ENCODE data around the gene ECT2.
"Not testable (repeated sequence)": the region's sequence is repeated elsewhere in the genome, so short reads cannot be mapped to it uniquely, and the experiment has no call there.

The ECT2 gene

GRCh38 chr3:172749230-172749965, 1.1 kb upstream of the ECT2 start:
- DNase-seq: peak; percentile 97

GRCh38 chr3:172750069-172750367, 508 bp upstream of the ECT2 start:
- DNase-seq: no peak

- DNase-seq: peak; percentile 66
Measured at GRCh38 chr3:172751175-172751704, 714 bp downstream of the ECT2 start.

- DNase-seq: no peak
Measured at GRCh38 chr3:172752651-172753050, 2.1 kb downstream of the ECT2 start.

GRCh38 chr3:172753125-172753524, 2.6 kb downstream of the ECT2 start:
- no peak for DNase-seq

GRCh38 chr3:172760416-172760815, 9.9 kb downstream of the ECT2 start:
- DNase-seq: not testable (repeated sequence)

GRCh38 chr3:172766241-172766640, 15.7 kb downstream of the ECT2 start:
- no peak for DNase-seq

- DNase-seq: no peak
Measured at GRCh38 chr3:172766718-172767405, 16.3 kb downstream of the ECT2 start.

GRCh38 chr3:172770382-172770781, 19.9 kb downstream of the ECT2 start:
- DNase-seq: no peak

- no peak for DNase-seq
Measured at GRCh38 chr3:172771672-172772071, 21.1 kb downstream of the ECT2 start.

- DNase-seq: no peak
Measured at GRCh38 chr3:172776049-172776717, 25.7 kb downstream of the ECT2 start.

GRCh38 chr3:172777901-172778300, 27.4 kb downstream of the ECT2 start:
- DNase-seq: no peak

GRCh38 chr3:172782235-172782634, 31.7 kb downstream of the ECT2 start:
- no peak for DNase-seq

- no peak for DNase-seq
Measured at GRCh38 chr3:172786036-172786435, 35.5 kb downstream of the ECT2 start.

GRCh38 chr3:172787019-172787418, 36.5 kb downstream of the ECT2 start:
- no peak for DNase-seq

- DNase-seq: no peak
Measured at GRCh38 chr3:172787746-172788145, 37.2 kb downstream of the ECT2 start.

GRCh38 chr3:172799246-172799645, 48.7 kb downstream of the ECT2 start:
- DNase-seq: no peak

GRCh38 chr3:172800156-172800555, 49.6 kb downstream of the ECT2 start:
- DNase-seq: no peak

GRCh38 chr3:172803489-172803888, 53.0 kb downstream of the ECT2 start:
- no peak for DNase-seq

GRCh38 chr3:172804323-172804722, 53.8 kb downstream of the ECT2 start:
- no peak for DNase-seq

- peak; percentile 65 for DNase-seq
Measured at GRCh38 chr3:172808969-172809546, 58.5 kb downstream of the ECT2 start.

- no peak for DNase-seq
Measured at GRCh38 chr3:172811099-172811498, 60.6 kb downstream of the ECT2 start.

GRCh38 chr3:172813462-172813861, 62.9 kb downstream of the ECT2 start:
- no peak for DNase-seq

GRCh38 chr3:172814738-172815137, 64.2 kb downstream of the ECT2 start:
- DNase-seq: no peak

Measured in NCI-H146 (cell line).